HG03565 (cell line): Measurements from ENCODE around the gene GCDH.

ENCODE experiments used
- ATAC-seq: cut with Tn5 transposase; IDR thresholded peaks from one replicate; pipeline ENCODE4 v1.9.1; 2021; ENCODE audit warnings: mild to moderate bottlenecking, moderate library complexity; ENCODE audit not compliant: unreplicated experiment

The GCDH gene

GRCh38 chr19:12938779-12939601, 48.0 kb downstream of the GCDH start:
- ATAC-seq: no peak

GRCh38 chr19:12939975-12940423, 49.0 kb downstream of the GCDH start:
- no peak for ATAC-seq

GRCh38 chr19:12940897-12941296, 49.9 kb downstream of the GCDH start:
- no peak for ATAC-seq

- ATAC-seq: no peak
Measured at GRCh38 chr19:12943437-12944044, 52.6 kb downstream of the GCDH start.

GRCh38 chr19:12944104-12944674, 53.2 kb downstream of the GCDH start:
- ATAC-seq: no peak

- peak; percentile 69 for ATAC-seq
Measured at GRCh38 chr19:12945479-12946091, 54.6 kb downstream of the GCDH start, which contains the start of gene RAD23A. RAD23A (plus strand) TSS chr19:12945862; CDS start chr19:12945949, 87 bp downstream.

GRCh38 chr19:12946092-12946721, 55.2 kb downstream of the GCDH start:
- ATAC-seq: peak; percentile 10

- ATAC-seq: no peak
Measured at GRCh38 chr19:12946731-12947496, 56.0 kb downstream of the GCDH start.

- ATAC-seq: no peak
Measured at GRCh38 chr19:12947702-12948611, 57.0 kb downstream of the GCDH start.

GRCh38 chr19:12948612-12949362, 57.8 kb downstream of the GCDH start:
- no peak for ATAC-seq
